NCI-H2029 (cell line): ENCODE measurements around the gene GPSM3.
"Not testable (repeated sequence)": the region's sequence is repeated elsewhere in the genome, so short reads cannot be mapped to it uniquely, and the experiment has no call there.

ENCODE experiments used
- DNase-seq: peaks from one replicate; lab custom pipeline; 2025; lab: John Stamatoyannopoulos, UW

GPSM3 gene

GRCh38 chr6:32202186-32202585 is 9.7 kb upstream of the GPSM3 start:
- no peak for DNase-seq

GRCh38 chr6:32200711-32201475 is 8.4 kb upstream of the GPSM3 start:
- no peak for DNase-seq

GRCh38 chr6:32198866-32199265 is 6.4 kb upstream of the GPSM3 start:
- no peak for DNase-seq

- DNase-seq: no peak
Observed at GRCh38 chr6:32198345-32198696, 5.9 kb upstream of the GPSM3 start.

GRCh38 chr6:32196682-32197616 is 4.5 kb upstream of the GPSM3 start:
- no peak for DNase-seq

- peak; percentile 78 for DNase-seq
Observed at GRCh38 chr6:32195902-32196681, 3.6 kb upstream of the GPSM3 start.

GRCh38 chr6:32195652-32195901 is 3.1 kb upstream of the GPSM3 start:
- peak; percentile 100 for DNase-seq

- peak; percentile 14 for DNase-seq
Observed at GRCh38 chr6:32194825-32195651, 2.6 kb upstream of the GPSM3 start.

GRCh38 chr6:32194388-32194787 is 1.9 kb upstream of the GPSM3 start:
- no peak for DNase-seq

GRCh38 chr6:32193096-32193495 is 653 bp upstream of the GPSM3 start:
- DNase-seq: not testable (repeated sequence)

- DNase-seq: no peak
Observed at GRCh38 chr6:32191696-32192607, 491 bp downstream of the GPSM3 start.

GRCh38 chr6:32190911-32191677 is 1.3 kb downstream of the GPSM3 start:
- no peak for DNase-seq

GRCh38 chr6:32190054-32190851 is 2.2 kb downstream of the GPSM3 start, which contains the start of gene PBX2:
Gene PBX2 (minus strand): TSS chr6:32190202. CDS start chr6:32189915, 287 bp downstream.
- peak; percentile 87 for DNase-seq

GRCh38 chr6:32189742-32190053 is 2.7 kb downstream of the GPSM3 start:
- DNase-seq: no peak

- DNase-seq: no peak
Observed at GRCh38 chr6:32189069-32189741, 3.2 kb downstream of the GPSM3 start.

- no peak for DNase-seq
Observed at GRCh38 chr6:32188381-32189068, 3.9 kb downstream of the GPSM3 start.

GRCh38 chr6:32187725-32188380 is 4.6 kb downstream of the GPSM3 start:
- DNase-seq: not testable (repeated sequence)
